Effector CD8-positive, alpha-beta T cell (primary cell): ENCODE data around the gene LMBRD1.
"Not testable (repeated sequence)": the region's sequence is repeated elsewhere in the genome, so short reads cannot be mapped to it uniquely, and the experiment has no call there.

Experiments
- DNase-seq: peaks from one replicate; lab custom pipeline; 2025; lab: John Stamatoyannopoulos, UW
- total RNA-seq, 4 experiments: gene quantifications; one replicate each; lab custom pipeline; 2026; lab: John Stamatoyannopoulos, UW

LMBRD1 gene
- 34.0 to 58.2 (median 56.7) reads per million in 4 experiments for total RNA-seq

GRCh38 chr6:69796642-69797390 lies at the start of gene LMBRD1:
LMBRD1 (minus strand) TSS chr6:69797010; CDS start chr6:69796881, 129 bp downstream.
- peak; percentile 99 for DNase-seq

DNA sequence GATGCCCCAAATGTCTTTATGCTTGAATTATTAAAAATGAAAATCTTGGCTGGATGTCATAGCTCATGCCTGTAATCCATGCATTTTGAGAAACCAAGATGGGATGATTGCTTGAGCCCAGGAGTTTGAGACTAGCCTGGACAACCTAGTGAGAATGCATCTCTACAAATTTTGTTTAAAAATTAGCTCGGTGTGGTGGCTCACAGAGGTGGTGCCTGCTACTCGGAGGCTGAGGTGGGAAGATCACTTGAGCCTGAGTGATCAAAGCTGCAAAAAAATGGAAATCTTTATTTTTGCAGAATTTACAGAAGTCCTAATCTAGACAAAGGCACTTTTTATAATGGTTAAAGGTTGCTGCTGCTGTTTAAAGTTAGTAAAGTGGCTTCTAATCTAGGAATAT lies 49.5 kb upstream of the LMBRD1 start:
- no peak for DNase-seq

- DNase-seq: no peak
These were observed 46.4 kb upstream of the LMBRD1 start for GRCh38 chr6:69843189-69843588.

DNA sequence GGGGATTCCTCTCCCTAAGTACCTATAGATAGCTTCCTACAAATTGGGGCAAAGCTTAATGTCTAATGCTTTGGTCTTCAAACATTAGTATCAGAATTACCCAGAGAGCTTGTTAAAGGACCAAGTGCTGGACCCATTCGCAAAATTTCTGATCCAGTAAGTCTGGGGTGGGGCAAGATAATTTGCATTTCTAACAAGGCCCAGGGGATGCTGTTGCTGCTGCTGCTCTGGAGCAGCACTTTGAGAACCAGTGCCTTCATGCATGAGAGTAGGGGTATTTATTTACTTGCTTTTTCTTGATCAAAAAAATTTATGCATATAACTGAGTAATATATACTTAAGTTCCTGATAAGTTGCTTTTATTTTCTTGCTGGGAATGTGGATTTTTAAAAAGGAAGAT lies 45.1 kb upstream of the LMBRD1 start:
- no peak for DNase-seq

DNA sequence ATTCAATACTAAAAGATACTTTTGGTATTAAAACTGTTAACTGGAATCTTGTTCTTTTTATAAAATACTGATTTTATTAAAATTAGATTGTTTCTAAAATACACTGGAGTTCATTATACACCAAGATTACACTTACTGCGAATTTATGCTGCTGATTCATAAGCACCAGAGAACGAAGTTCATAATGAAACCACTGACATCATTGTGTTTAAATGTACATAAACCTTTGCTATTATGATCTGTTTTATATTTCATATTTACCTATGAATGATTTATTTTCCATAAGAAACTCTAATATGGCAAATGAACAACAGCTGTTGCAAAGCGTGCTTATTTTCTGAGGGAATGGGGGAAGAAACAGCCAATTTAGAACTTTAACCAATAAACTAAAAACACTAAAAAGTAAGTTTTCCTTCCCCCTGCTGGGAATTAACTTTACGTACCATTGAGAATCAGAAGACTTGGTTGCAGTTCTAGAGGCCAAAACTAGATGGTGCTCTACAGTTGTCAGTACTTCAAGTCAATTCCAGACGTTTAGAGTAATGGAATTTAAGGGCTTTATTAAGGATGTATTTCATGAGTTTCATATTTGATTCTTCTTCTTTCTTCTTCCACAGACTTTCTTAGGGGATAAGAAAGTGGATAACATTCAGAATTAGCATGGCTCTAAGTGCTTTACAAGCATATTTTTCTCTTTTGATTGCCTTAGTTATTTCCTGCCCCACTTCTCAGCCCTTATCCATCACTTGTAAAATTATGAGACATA lies 38.8 kb upstream of the LMBRD1 start:
- DNase-seq: no peak

GRCh38 chr6:69832558-69832957 lies 35.7 kb upstream of the LMBRD1 start:
- no peak for DNase-seq

GRCh38 chr6:69827276-69827893 lies 30.6 kb upstream of the LMBRD1 start:
- no peak for DNase-seq

- DNase-seq: no peak
These were observed 29.1 kb upstream of the LMBRD1 start for GRCh38 chr6:69825904-69826303.

- not testable (repeated sequence) for DNase-seq
These were observed 27.5 kb upstream of the LMBRD1 start for GRCh38 chr6:69824355-69824754.

DNA sequence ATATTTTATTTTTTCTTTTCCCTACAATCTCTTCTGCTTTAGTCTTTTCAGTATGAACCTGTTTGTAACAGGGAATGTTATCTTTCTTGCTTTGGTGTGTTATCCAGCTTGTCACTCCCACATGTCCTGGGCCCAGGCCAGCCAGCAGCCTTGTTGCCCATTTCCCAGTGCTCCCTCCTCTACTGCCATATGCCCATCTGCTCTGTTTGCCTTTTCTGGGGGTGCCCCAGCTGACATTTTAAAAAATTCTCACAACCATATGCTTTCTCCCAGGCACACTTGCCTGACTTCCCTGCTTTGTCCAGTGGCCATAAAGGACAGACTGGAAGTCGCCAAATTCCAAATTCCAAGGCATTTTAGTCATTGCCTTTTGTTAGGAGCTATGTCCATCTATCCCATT lies 23.6 kb upstream of the LMBRD1 start:
- no peak for DNase-seq

DNA sequence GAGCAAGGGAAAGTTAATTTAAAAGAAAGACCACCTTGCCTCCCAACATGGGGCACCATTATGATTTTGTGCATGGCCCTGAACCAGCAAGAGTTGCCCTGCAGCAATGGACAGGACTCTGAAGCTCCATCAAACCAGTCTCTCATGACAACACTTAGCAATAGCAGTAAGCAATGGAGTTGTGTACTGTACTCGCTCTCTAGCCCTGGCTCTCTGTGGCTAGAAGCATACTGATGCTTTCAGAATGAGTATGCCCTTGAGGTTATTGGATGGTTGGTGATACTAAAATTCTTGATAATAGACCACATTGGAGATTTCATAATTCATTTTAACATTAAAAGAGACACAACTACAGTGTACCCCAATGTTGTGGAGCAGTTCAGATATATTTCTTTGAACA lies 23.2 kb upstream of the LMBRD1 start:
- no peak for DNase-seq

DNA sequence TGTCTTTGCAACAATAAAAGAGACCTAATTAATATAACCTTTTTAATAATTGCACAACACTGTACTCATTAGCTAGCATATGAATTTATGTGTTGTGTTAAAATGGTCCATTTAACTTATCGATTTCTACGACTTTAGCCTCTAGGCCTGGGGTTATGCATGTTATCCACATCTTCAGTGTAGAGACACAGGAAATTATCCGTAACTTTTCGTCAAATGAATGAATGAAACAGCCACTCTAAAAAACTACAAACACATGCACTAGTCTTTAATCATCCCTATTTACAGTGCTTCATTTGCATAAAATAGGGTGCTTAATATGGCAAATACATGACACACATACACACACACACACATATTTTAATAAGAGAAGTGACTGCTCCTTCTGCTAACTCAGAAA lies 22.3 kb upstream of the LMBRD1 start:
- no peak for DNase-seq

- no peak for DNase-seq
These were observed 21.6 kb upstream of the LMBRD1 start for GRCh38 chr6:69818223-69818930.

- no peak for DNase-seq
These were observed 20.5 kb upstream of the LMBRD1 start for GRCh38 chr6:69817358-69817757.

DNA sequence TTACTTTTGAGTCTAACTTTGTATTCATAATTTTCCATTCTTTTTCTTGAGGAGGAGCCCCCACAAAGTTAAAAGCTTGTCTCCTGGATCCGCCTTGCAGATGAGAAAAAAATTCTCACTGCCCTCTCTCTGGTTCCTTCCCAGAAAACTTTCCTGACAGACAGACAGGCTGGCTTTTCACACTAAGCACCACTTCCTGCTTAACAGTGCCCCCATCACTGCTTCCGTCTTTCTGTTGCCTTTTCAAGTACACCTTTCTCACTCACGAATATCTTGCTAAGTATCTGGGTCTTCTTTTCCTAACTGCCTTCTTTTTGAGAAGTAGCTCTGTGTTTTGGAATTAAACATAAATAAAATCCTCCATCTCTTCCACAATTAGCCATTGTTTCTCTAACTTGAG lies 19.8 kb upstream of the LMBRD1 start:
- DNase-seq: no peak

- DNase-seq: no peak
These were observed 19.2 kb upstream of the LMBRD1 start for GRCh38 chr6:69816026-69816425.

DNA sequence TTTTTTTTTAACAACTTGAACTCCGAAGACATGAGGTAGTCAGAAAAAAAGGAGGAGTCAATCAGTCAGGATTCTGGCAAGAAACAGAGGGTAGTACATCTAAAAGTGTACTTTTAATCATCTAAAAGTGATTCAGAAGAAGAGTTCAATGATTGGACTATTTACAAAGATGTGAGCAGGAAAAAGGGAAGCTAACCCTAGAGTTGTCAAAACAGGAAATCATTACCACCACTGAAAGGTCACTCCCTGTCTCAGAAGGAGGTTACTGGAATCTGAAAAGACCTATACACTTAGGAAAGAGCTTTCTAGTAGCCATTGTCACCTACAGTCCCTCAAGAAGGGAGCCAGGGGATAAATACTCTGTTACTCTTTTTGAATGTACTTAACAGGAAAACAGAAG lies 16.7 kb upstream of the LMBRD1 start:
- no peak for DNase-seq

GRCh38 chr6:69812746-69813427 lies 16.1 kb upstream of the LMBRD1 start:
- DNase-seq: no peak

- no peak for DNase-seq
These were observed 6.2 kb upstream of the LMBRD1 start for GRCh38 chr6:69802995-69803394.

GRCh38 chr6:69801711-69802110 lies 4.9 kb upstream of the LMBRD1 start:
- no peak for DNase-seq

DNA sequence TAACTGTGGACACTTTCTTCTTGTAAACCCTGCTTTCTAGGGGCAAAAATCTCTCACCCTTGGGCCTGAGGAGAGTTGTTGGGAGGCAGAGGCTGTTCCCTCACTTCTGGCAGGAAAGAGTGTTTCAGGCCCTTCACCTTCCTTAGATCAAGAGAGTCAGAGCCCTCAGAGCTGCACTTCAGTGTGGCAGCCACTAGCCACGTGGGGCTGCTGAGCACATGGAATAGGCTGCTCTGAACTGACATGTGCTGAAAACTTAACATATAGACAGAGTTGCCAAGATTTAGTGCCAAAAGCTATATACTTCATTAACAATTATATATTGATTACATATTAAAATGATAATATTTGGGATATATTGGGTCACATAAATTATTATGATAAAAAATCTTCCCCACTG lies 4.4 kb upstream of the LMBRD1 start:
- no peak for DNase-seq

DNA sequence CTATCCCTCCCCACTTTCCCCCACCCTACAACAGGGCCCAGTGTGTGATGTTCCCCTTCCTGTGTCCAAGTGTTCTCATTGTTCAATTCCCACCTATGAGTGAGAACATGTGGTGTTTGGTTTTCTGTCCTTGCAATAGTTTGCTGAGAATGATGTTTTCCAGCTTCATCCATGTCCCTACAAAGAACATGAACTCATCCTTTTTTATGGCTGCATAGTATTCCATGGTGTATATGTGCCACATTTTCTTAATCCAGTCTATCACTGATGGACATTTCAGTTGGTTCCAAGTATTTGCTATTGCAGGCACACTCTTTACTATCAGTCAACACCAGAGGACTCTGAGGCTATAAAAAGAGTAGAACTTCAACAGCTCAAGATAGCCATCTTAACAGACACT lies 2.0 kb upstream of the LMBRD1 start:
- DNase-seq: not testable (repeated sequence)
